PC-3 (cell line): ENCODE results near the gene FAXC.
"Not testable (repeated sequence)": the region's sequence is repeated elsewhere in the genome, so short reads cannot be mapped to it uniquely, and the experiment has no call there.

Experiments
- CTCF ChIP-seq: fragments of 300-600 bp; sonication (generic); conservative IDR thresholded peaks from 2 replicates; pipeline ENCODE4 v1.5.1; 2017; ENCODE audit warnings: antibody characterized with exemption, low read depth, mild to moderate bottlenecking, low read length
- EZH2 ChIP-seq: fragments of 300-600 bp; sonication (generic); IDR thresholded peaks from one replicate; pipeline ENCODE4 v1.6.1; 2017; ENCODE audit warnings: antibody characterized with exemption, mild to moderate bottlenecking, low read length; ENCODE audit not compliant: unreplicated experiment
- EZH2phosphoT487 ChIP-seq: fragments of 300-600 bp; sonication (generic); IDR thresholded peaks from 2 replicates; pipeline ENCODE4 v1.6.1; 2018; ENCODE audit warnings: mild to moderate bottlenecking, antibody characterized with exemption, low read length, borderline replicate concordance

DNA sequence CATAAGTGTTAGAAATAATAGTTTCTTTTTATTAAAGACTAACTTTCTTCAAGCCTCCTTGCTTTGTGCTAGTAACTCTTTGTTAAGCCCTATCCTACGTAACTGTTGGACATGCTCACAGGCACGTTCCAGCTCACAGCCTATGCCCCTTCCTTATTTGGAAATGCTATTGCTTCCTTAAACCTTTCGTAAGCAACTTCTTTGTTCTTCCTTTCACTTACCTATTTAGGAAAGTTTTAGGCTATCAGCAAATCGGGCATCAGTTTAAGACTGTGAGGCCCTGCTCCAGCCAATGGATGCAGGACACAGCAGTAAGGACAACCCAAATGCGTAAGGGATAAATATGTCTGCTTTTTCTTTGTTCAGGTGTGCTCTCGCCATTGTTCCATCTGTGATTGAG, 14.2 kb downstream of the FAXC start:
- TF ChIP-seq CTCF, EZH2, EZH2phosphoT487: not testable (repeated sequence)
